ENCODE results near the gene IFI30.
"Not testable (repeated sequence)": the region's sequence is repeated elsewhere in the genome, so short reads cannot be mapped to it uniquely, and the experiment has no call there.

DNA sequence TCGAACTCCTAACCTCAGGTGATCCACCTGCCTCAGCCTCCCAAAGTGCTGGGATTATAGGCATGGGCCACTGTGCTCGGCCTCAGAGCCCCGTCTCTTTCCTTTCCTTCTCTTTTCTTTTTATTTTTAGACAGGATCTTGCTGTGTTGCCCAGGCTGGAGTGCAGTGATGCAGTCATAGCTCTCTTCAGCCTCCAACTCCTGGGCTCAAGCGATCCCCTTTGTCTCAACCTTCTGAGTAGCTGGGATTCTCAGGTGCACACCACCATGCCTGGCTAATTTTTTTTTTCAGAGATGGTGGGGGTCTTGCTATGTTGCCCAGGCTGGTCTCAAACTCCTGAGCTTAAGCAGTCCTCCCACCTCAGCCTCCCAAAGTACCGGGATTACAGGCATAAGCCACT lies 36.3 kb downstream of the IFI30 start:
- TF ChIP-seq CTCF, POLR2A (IDR thresholded peaks at IDR 0.05): not testable (repeated sequence)
